ENCODE measurements around the gene MSL1. TPM values are rescaled to one million over a fixed set of nuclear protein-coding genes. Genes with fewer than 3 reads are reported as not detected.

Gene MSL1
- total RNA-seq, 1 donor from 2014 or later: 135 TPM

DNA sequence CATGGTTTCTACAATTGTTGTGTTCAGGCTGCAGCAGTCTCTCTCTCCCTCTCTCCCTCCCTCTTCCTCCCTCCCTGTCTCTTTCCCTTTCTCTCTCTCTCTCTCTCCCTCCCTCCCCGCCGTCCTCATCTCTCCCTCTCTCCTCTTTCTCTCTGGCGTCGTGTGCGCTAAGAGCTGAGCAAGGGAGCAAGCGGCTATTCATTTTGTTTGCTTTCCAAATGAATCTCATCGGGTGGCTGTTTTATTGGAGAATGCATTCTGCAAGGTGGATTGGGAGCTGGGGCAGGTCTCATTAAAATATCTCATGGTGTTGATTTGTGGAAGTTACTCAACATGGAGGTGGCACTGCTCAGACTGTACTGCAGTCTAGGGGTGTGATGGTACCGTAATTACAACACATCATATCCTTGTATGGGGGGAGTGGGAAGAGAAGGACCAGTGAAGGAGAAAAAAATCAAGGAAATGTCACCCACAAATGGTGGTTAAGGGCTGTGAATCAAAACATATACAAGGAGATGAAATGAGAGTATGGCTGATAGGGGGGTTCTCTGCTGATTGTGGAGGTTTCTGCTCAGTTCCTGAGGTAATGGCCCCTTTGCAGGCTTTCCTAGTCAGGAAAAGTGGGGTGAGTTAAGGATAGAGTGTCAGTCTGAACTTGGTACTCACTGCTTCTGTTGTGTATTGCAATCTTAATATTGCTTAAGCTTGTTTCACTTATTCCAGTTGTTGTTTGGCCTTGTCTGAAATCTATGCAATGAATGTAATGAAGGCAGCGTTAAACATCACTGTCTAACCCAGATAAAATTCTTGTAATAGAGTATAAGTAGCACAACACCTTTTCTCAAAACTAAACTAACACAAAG is 2.7 kb downstream of the MSL1 start:
- Mint-ChIP-seq H3K27ac (peak overlapping the region; percentile 54), H3K27me3 (ENCODE audit: low read depth) (no peaks in the 10 kb centered on the region), H3K36me3 (peaks cover 23% of the 10 kb centered on the region), H3K4me3 (peak overlapping the region; percentile 98), H3K4me1 (peaks cover 25% of the 10 kb centered on the region), H3K9me3 (no peaks in the 10 kb centered on the region)
- TF ChIP-seq, protein P1, sequence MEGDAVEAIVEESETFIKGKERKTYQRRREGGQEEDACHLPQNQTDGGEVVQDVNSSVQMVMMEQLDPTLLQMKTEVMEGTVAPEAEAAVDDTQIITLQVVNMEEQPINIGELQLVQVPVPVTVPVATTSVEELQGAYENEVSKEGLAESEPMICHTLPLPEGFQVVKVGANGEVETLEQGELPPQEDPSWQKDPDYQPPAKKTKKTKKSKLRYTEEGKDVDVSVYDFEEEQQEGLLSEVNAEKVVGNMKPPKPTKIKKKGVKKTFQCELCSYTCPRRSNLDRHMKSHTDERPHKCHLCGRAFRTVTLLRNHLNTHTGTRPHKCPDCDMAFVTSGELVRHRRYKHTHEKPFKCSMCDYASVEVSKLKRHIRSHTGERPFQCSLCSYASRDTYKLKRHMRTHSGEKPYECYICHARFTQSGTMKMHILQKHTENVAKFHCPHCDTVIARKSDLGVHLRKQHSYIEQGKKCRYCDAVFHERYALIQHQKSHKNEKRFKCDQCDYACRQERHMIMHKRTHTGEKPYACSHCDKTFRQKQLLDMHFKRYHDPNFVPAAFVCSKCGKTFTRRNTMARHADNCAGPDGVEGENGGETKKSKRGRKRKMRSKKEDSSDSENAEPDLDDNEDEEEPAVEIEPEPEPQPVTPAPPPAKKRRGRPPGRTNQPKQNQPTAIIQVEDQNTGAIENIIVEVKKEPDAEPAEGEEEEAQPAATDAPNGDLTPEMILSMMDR (IDR thresholded peaks at IDR 0.05; ENCODE audit: unreplicated experiment): no peak
- no peak for DNase-seq (ENCODE audit: low spot score in 2 of 2, unreplicated experiment in 2 of 2)

DNA sequence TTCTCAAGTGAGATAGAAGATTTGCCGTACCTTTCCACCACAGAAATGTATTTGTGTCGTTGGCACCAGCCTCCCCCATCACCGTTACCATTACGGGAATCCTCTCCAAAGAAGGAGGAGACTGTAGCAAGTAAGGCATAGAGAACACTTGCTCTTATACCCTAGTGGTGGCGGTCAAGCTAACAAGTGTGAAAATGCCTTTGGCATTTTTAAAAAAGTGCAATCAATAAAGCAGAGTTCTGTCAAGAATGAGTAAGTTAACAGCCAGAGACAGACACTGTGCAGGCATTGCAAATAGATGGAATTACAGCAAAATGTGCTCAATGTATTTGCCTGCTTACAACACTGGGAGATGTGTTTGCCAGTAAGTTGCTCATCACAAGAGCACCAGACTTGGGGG is 7.7 kb downstream of the MSL1 start:
- Mint-ChIP-seq H3K9me3 (no peaks in the 10 kb centered on the region), H3K27me3 (ENCODE audit: low read depth) (no peaks in the 10 kb centered on the region), H3K27ac (peak overlapping the region; percentile 80), H3K4me1 (peaks cover 8% of the 10 kb centered on the region), H3K4me3 (no peak overlapping the region), H3K36me3 (peaks cover 69% of the 10 kb centered on the region)
- TF ChIP-seq, protein P1 (IDR thresholded peaks at IDR 0.05; ENCODE audit: unreplicated experiment): no peak
- DNase-seq (ENCODE audit: low spot score in 2 of 2, unreplicated experiment in 2 of 2): no peak

DNA sequence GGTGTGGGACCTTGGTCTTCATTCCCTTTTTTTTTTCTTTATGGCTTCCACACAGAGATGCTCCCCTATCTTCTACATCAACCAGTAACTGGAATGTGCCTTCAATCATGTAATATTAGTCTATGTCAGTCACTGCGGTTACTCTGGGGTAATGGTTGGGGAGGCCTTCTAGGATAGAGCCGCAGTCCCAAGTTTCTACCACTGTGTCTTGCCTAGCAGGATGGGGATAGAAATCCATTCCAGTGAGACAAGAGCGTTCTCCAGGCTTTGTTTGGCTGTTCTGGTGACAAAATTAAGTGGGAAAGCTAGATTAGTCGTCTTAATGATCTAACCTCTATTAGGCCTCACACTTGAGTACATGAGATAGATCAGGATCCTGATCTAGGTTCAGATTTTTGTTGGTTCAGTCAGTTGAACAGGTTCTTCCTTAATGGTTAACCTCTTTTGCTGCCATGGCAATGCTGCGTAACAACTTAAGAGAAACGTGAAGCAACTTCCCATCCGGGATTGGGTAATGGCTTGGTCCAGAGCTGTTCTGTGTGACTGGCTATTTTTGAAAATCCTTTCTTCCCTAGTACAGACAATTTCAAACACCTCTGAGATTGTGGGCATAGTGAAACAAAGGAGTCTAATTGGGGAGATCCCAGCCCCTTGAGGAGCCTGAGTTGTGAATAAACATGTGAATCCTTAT is 8.7 kb downstream of the MSL1 start:
- Mint-ChIP-seq H3K27me3 (ENCODE audit: low read depth) (no peaks in the 10 kb centered on the region), H3K36me3 (peaks cover 74% of the 10 kb centered on the region), H3K9me3 (no peaks in the 10 kb centered on the region), H3K4me3 (no peak overlapping the region), H3K27ac (peak overlapping the region; percentile 5), H3K4me1 (no peaks in the 10 kb centered on the region)
- no peak for DNase-seq (ENCODE audit: low spot score in 2 of 2, unreplicated experiment in 2 of 2)
- TF ChIP-seq, protein P1 (IDR thresholded peaks at IDR 0.05; ENCODE audit: unreplicated experiment): no peak

GRCh38 chr17:40134184-40134583 is 12.4 kb downstream of the MSL1 start:
- no peak for DNase-seq (ENCODE audit: low spot score in 2 of 2, unreplicated experiment in 2 of 2)
- Mint-ChIP-seq H3K4me1 (no peaks in the 10 kb centered on the region), H3K36me3 (peaks cover 71% of the 10 kb centered on the region), H3K4me3 (no peak overlapping the region), H3K9me3 (no peaks in the 10 kb centered on the region), H3K27me3 (ENCODE audit: low read depth) (no peaks in the 10 kb centered on the region), H3K27ac (peak overlapping the region; percentile 69)
- TF ChIP-seq, protein P1 (IDR thresholded peaks at IDR 0.05; ENCODE audit: unreplicated experiment): no peak

GRCh38 chr17:40135817-40136216 is 14.0 kb downstream of the MSL1 start:
- Mint-ChIP-seq H3K9me3 (no peaks in the 10 kb centered on the region), H3K4me1 (peaks cover 9% of the 10 kb centered on the region), H3K36me3 (peaks cover 55% of the 10 kb centered on the region), H3K4me3 (no peak overlapping the region), H3K27me3 (ENCODE audit: low read depth) (no peaks in the 10 kb centered on the region), H3K27ac (peak overlapping the region; percentile 67)
- DNase-seq (ENCODE audit: low spot score in 2 of 2, unreplicated experiment in 2 of 2): no peak
- TF ChIP-seq, protein P1 (IDR thresholded peaks at IDR 0.05; ENCODE audit: unreplicated experiment): no peak
